GM18520 (cell line): ENCODE measurements around the gene CTNND2.

Source experiments
- ATAC-seq: cut with Tn5 transposase; IDR thresholded peaks from one replicate; pipeline ENCODE4 v1.9.1; 2021; ENCODE audit not compliant: unreplicated experiment

Gene CTNND2

DNA sequence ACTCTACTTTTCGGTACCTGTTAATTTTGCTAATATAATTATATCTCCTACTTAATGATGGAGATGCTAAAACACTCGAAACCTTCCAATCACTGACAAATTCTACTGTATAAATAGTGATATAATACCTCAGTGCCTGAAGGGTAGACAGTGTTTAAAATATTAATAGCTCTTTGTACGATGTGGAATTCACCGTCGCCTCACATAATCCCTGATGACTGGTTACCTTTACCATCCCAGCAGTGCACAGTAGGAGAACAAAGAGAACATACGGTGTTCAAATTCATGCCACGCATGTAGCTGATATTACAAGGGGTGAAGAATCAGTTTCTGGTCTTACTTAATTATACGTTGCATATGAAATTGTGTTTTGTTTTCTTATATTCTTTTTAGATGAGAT, 506.7 kb downstream of the CTNND2 start:
- no peak for ATAC-seq

- ATAC-seq, result no peak
Observed at GRCh38 chr5:11396917-11397316, 507.3 kb downstream of the CTNND2 start.

DNA sequence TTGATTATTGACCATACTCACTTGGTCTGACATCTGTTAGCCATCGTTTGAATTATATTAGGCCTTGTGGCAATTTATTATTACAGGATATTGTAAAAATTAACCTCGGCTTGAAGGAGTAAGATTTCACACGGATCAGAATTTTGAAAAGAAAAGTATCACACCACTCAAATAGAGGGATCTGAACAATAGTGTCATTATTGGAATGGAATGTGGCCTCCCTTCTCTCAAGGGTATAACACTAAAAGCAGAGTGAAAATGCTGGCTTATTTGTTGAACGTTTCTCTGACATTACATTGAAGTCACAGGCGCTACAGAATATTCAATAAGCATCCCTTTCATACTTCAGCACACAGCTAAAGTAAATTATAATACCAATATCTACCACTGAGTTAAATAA, 509.3 kb downstream of the CTNND2 start:
- no peak for ATAC-seq

DNA sequence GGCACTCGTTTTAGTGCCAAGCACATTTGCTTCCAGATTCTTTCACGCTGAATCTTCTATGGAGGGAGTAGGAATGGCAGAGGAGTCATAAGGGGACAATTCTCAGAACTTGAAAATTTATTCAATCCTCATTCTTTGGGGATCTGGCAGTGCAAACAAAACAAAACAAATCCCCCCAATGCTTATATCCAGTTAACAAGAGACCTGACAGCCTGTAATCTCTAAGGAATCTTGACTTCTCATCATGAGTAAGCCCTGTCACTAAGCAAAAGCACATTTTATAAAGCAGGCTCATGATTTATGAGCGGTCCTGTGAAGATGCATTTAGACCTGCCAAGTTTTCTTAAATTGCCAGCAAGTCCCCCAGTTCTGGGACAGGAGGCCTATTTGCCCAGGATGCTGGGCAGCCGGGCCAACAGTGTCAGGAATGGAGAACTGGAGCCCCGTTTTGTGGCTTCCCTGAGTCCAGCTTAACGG, 513.9 kb downstream of the CTNND2 start:
- no peak for ATAC-seq

DNA sequence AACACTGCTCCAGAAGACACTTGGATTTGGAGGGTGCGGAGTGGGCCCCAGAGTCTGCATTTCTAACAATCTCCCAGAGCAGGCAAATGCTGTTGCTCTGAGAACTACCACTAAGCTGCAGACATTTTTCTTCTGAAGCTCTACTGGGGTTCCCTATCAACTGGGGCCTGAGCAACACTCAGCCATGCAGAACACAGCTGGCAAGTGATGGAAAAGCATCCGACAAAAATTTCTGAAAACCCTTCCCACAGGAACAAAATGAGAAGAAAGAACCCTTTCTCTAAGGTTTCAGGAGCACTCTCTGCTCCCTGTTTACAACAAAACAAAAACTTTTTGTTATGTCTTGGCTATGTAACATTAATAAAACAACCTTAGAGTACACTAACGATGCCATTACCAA, 516.9 kb downstream of the CTNND2 start:
- ATAC-seq, result no peak

- no peak for ATAC-seq
Observed at GRCh38 chr5:11386398-11386797, 517.8 kb downstream of the CTNND2 start.

GRCh38 chr5:11385901-11386293, 518.3 kb downstream of the CTNND2 start:
- no peak for ATAC-seq

DNA sequence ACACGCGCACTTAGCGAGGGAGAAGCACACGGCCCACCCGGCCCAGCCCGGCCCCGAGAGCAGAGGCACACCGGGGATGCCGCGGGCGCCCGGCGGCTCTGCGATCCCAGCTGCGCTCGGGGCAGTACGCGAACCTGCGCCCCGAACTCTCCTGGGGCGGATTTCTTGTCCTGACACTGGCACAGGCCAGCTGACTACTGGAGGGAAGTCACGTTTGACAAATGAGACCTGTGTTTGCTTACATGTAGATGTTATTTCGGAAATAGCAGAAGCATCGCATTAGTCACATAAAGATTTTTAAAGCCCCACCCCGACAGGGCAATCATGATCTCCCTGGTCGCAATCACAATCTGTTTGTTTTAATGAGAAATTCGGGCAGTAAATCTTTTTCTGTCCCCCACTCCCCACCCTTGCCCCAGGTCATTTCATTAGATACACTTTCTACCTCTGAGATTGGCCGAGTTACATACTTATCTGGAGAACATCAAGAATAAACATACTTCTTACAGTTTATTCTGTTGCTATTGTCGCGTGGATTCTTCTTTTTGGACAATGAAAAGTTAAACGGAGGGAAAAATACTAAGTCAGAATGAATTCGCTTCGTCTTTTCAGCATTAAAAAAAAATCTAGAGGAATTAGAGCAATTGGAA, 518.9 kb downstream of the CTNND2 start:
- no peak for ATAC-seq

- ATAC-seq, result no peak
Observed at GRCh38 chr5:11384441-11385250, 519.6 kb downstream of the CTNND2 start.

DNA sequence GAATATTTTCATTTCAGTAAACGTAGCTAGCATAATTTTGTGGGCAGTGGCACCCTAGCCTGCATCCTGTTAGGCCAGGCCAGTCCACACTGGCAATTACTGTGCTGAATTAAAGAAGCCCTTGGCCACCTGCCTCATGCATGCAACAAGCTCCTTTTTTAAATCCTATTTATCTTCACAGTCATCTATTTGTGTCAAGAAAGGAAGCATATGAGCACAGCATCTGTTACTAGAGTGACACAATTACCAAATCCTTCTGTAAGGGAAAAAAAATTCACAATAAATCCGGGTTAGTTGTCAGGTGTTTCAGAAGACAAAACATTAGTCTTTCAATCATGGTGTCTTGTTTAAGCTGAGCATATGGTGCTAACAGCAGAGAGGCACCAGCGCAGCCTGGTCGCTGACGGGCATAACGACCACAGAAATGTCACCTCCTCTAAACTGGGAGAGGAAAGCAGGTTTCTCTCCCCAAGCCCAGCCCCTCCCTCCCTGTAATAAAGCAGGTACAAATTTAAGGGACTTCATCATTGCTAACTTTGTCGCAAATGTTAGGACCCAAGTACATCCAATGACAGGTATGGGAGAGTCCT, 520.6 kb downstream of the CTNND2 start:
- ATAC-seq, result no peak

GRCh38 chr5:11378461-11378860, 525.8 kb downstream of the CTNND2 start:
- ATAC-seq, result no peak

- ATAC-seq, result no peak
Observed at GRCh38 chr5:11377896-11378295, 526.4 kb downstream of the CTNND2 start.

DNA sequence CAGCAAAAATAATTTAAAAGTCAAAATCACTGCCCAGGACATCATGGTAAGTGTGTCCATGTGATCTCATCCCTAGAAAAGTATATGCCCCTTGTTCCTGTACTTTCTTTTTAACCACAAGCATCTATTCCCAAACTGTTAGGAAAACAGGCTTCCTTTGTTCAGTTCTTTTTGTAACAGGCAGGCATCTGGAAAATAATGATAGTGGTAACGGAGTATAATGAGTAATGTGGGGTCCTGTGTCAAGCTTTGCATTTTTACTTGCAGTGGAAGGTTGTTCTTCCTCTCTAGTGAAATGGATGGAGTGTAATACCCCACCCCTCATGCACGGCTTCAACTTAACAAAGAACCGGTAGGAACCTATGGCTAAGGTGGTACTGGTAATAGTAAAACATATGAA, 532.1 kb downstream of the CTNND2 start:
- ATAC-seq, result no peak

DNA sequence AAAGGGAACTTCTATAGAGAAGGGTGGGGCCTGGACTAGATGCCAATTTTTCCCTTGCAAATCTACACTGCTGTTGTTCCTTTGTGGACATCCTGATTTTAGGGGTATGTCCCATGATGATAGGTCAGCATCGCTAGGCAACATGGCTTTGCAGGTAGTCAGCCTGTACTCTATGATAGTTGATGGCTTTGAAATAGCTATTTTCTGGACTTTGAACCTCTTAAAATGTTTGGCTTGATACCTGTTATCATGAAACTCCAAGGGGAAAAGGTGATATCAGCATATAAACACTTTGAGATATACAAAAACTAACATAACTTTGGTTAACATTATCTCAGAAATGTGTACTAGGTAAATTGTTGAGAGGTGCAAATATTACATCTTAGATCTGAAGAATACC, 533.2 kb downstream of the CTNND2 start:
- ATAC-seq, result no peak

- ATAC-seq, result no peak
Observed at GRCh38 chr5:11364531-11364930, 539.7 kb downstream of the CTNND2 start.

DNA sequence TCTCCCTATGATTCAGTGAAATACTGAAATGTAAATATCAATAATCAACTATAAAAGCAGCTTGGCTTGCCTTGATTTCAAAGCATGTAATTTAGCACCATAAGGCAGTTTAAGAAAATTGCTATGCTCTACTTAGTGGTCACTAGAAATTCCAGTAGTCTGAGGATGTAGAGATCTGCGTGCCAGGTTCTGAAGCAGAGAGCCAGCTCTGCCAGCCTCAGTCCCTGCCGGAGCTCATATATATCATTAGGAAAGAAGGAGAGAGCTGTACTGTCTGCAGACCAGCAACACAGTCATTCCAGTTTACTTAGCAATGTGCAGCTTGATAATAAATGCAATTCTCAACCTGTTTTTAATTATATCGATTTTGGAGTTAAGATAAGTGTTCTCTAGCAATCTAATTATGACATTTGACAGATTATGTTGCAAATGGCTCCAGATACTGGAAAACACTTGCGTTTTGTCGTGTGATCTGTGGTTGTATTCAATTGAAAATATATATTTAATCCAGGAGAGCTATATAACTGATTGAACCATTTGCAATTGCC, 540.5 kb downstream of the CTNND2 start:
- ATAC-seq, result no peak

DNA sequence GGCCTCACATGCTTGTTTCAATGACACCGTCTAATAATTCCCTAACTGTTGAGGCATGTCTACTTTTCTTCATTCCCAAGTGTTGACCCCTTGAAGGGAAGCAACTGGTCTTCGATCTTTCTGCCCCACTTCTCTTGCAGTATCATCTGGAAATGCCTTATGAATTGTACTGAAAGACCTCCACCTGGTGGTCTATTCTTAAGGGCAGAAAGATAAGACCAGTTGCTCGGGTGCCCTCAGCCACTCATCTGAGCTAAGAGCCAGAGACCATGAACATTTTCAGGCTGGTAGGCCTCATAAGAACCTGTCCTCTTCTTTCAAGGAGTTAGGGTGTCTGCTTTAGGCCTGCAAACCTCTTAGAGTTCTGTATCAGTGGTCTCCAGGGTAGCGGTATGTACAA, 542.5 kb downstream of the CTNND2 start:
- ATAC-seq, result no peak

- no peak for ATAC-seq
Observed at GRCh38 chr5:11357928-11358327, 546.3 kb downstream of the CTNND2 start.

DNA sequence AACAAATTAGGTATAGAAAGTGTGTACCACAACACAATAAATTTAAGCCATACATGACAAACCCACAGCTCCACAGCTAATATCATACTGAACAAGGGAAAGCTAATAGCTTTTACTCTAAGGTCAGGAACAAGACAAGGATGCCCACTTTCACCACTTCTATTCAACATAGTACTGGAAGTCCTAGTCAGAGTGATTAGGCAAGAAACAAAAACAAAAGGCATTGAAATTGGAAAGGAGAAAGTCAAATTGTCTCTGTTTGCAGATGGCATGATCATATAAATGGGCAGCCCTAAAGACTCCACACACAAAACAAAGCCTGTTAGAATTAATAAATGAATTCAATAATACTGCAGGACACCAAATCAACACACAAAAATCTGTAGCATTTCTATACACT, 548.8 kb downstream of the CTNND2 start:
- no peak for ATAC-seq

GRCh38 chr5:11346336-11346735, 557.9 kb downstream of the CTNND2 start:
- ATAC-seq, result no peak

GRCh38 chr5:11335881-11336760, 568.1 kb downstream of the CTNND2 start:
- no peak for ATAC-seq
